ENCODE data around the gene FAM174B.

DNA sequence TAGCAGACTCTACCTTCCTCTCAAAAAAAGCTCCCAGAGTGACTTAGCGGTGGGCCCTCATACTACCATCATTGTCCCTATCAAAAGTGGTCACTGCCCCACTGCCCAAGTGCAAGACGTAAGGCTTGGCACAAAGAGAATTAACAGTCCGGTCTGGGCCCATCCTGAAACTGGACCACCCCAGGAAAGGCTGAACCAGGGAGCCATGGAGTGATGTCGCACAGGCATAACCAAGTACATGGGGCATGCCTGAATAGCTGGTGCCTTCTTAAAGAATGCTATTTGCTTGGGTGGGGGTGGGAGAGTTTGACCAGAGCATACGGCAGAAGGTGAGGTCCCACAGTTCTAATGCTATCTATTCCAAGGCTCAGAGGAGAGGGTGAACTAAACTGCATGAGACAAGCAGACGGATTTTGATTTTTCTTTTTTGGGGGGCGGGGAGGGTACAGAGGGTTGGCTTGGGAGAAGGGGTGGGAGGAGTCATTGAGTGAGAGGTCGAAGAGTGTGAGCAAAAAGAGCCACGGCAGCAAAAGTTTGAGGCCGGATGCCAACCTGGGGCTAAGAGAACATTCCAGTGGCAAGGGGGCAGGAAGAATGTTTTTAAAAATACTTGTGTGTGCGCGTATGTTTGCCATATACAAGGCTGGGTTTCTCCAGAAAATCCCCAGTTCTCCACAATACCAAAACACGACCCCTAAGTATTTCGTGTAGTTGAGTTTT lies 50.2 kb downstream of the FAM174B start:
- TF ChIP-seq POLR2A (IDR thresholded peaks at IDR 0.05; ENCODE audit: low read depth, low read length), result no peak
- no peak for TF ChIP-seq TAF1 (IDR thresholded peaks at IDR 0.05; ENCODE audit: borderline replicate concordance, low read depth, low read length)

Data from GM12892 (cell line).